Omental fat pad (tissue), 4 donors: ENCODE data around the gene METTL2A. TPM values are rescaled to one million over a fixed set of nuclear protein-coding genes. Genes with fewer than 3 reads are reported as not detected.
"Not testable (repeated sequence)": the region's sequence is repeated elsewhere in the genome, so short reads cannot be mapped to it uniquely, and the experiment has no call there.

ENCODE experiments used
- ATAC-seq: fragments of 150-250 bp; one replicate; pipeline ENCODE4 v1.9.1; 2016; ENCODE audit warnings: mild to moderate bottlenecking, moderate library complexity; ENCODE audit not compliant: low FRiP score
- DNase-seq: peaks from one replicate; pipeline ENCODE4 v3.0.0-alpha.2; 2019; ENCODE audit warnings: low spot score
- total RNA-seq, 4 donors: library from RNA; depleted of rRNA; stranded (reverse); fragments of >200 nt; gene quantifications; one replicate each; pipeline ENCODE4 v1.1.0, GENCODE V29; 2016
- TF ChIP-seq, protein P1 (sequence below), 3 donors: fragments of 450-650 bp; IDR thresholded peaks; one replicate each; pipeline ENCODE4 v1.5.1; 2016 to 2017; ENCODE audit warnings: antibody characterized with exemption in 3 of 3, mild to moderate bottlenecking in 3 of 3, moderate library complexity in 2 of 3

Gene METTL2A
- 10 to 100 TPM; 11.9 to 15.9 (median 14.2) TPM for total RNA-seq

- ATAC-seq (peak; percentile 89), DNase-seq (peak; percentile 61)
Measured at GRCh38 chr17:62423647-62424461, at the start of gene METTL2A. Gene METTL2A (plus strand): TSS chr17:62423897. CDS start chr17:62423903, 6 bp downstream.

- DNase-seq (no peak), ATAC-seq (no peak)
- TF ChIP-seq, protein P1, sequence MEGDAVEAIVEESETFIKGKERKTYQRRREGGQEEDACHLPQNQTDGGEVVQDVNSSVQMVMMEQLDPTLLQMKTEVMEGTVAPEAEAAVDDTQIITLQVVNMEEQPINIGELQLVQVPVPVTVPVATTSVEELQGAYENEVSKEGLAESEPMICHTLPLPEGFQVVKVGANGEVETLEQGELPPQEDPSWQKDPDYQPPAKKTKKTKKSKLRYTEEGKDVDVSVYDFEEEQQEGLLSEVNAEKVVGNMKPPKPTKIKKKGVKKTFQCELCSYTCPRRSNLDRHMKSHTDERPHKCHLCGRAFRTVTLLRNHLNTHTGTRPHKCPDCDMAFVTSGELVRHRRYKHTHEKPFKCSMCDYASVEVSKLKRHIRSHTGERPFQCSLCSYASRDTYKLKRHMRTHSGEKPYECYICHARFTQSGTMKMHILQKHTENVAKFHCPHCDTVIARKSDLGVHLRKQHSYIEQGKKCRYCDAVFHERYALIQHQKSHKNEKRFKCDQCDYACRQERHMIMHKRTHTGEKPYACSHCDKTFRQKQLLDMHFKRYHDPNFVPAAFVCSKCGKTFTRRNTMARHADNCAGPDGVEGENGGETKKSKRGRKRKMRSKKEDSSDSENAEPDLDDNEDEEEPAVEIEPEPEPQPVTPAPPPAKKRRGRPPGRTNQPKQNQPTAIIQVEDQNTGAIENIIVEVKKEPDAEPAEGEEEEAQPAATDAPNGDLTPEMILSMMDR (IDR thresholded peaks at IDR 0.05) = no peak
Measured at GRCh38 chr17:62380253-62380652, 43.4 kb upstream of the METTL2A start, which contains the start of gene EFCAB3. Gene EFCAB3 (plus strand): TSS chr17:62380553. CDS start chr17:62382980, 2,427 bp downstream.

DNA sequence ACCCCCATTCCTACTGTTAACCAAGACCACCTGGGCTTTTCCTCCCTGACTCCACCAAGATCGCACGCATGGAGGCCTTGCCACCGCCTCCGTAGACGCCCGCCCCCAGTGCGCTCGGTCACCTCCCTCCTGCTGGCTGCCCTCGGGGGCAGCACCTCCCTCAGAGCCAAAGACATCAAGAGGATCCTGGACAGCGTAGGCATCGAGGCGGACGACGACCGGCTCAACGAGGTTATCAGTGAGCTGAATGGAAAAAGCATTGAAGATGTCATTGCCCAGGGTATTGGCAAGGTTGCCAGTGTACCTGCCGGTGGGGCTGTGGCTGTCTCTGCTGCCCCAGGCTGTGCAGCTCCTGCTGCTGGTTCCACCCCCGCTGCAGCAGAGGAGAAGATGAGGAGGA, 42.1 kb upstream of the METTL2A start:
- TF ChIP-seq, protein P1 (IDR thresholded peaks at IDR 0.05) = no peak
- no peak for DNase-seq
- ATAC-seq = no peak

GRCh38 chr17:62388856-62389255, 34.8 kb upstream of the METTL2A start:
- TF ChIP-seq, protein P1 (IDR thresholded peaks at IDR 0.05) = no peak
- ATAC-seq = no peak
- no peak for DNase-seq

- no peak for DNase-seq
- TF ChIP-seq, protein P1 (IDR thresholded peaks at IDR 0.05) = no peak
Measured at GRCh38 chr17:62392908-62393307, 30.8 kb upstream of the METTL2A start.

DNA sequence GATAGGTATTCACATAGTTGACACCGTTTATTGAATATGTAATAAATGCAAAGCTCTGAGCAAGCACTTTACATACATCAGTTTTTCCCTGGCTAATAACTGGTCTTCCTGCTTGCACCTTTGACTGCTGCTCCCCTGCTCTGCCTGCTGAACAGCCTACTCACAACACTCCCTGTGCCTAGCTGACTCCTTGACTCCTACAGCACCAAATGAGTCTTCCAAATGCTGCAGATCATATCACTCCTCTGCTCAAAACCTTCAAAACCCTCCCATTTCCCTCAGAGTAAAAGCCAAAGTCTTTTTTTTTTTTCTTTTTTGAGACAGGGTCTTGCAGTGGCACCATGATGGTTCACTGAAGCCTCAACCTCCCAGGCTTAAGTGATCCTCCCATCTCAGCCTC, 24.8 kb upstream of the METTL2A start:
- no peak for DNase-seq
- TF ChIP-seq, protein P1 (IDR thresholded peaks at IDR 0.05) = no peak
- ATAC-seq = no peak

More at GRCh38 chr17:62392908-62393307, 30.8 kb upstream of the METTL2A start:
- no peak for ATAC-seq

GRCh38 chr17:62405451-62405850, 18.2 kb upstream of the METTL2A start:
- TF ChIP-seq, protein P1 (IDR thresholded peaks at IDR 0.05) = no peak
- ATAC-seq (no peak), DNase-seq (no peak)

DNA sequence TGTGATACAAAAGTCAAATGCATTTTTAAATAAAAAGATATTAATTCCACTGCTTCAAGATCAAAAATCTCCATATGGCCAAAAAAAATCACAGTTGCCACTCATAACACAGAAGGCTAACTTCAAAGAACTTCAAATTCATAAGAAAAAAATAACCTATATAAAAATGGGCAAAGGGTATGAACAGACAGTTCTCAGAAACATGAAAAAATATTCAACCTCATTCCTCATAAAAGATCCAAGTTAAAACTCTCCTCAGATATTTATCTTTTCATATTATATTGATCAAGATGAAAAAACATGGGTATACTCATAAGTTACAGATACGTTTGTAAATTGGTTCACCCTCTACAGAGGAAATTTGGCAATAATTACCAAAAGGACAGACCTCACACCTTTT, 10.6 kb upstream of the METTL2A start:
- ATAC-seq = not testable (repeated sequence)

DNA sequence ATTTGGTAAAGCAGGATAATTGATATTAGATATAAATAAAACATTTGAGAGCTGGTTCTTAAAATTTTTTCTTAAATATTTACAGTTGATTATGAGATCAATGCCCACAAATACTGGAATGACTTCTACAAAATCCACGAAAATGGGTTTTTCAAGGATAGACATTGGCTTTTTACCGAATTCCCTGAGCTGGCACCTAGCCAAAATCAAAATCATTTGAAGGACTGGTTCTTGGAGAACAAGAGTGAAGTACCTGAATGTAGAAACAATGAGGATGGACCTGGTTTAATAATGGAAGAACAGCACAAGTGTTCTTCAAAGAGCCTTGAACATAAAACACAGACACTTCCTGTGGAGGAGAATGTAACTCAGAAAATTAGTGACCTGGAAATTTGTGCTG, 2.5 kb downstream of the METTL2A start:
- ATAC-seq, DNase-seq: not testable (repeated sequence)

More for the DNA sequence above, 10.6 kb upstream of the METTL2A start:
- DNase-seq = not testable (repeated sequence)

DNA sequence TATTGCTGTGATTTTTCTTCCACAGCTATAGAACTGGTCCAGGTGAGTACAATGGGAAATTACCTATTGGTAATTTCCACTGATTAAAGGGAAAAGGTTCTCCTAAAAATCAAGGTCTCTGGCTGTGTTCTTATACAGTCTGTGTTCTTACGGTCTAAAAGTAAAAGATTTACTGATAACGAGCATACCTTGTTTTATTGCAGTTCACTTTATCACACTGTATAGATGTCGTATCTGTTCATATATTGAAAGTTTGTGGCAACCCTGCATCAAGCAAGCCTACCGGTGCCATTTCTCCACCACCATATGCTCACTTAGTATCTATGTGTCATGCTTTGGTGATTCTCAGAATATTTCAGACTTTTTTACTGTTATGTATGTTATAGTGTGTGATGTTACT, 11.6 kb downstream of the METTL2A start:
- ATAC-seq, DNase-seq: not testable (repeated sequence)

GRCh38 chr17:62441181-62441580, 17.5 kb downstream of the METTL2A start:
- ATAC-seq, DNase-seq: not testable (repeated sequence)
